ENCODE measurements around the gene ZNF397. TPM values are rescaled to one million over a fixed set of nuclear protein-coding genes. Genes with fewer than 3 reads are reported as not detected.

The ZNF397 gene
- total and polyA plus RNA-seq, 2 of the 13 experiments (the other 11 are each of a cell fraction or from before 2014, with no cell fraction given) = 4.7 to 9.4 TPM

- intact Hi-C loops (cut with micrococcal nuclease; ENCODE audit: unreplicated experiment) (no loop called here), in situ Hi-C loops (cut with HindIII; ENCODE audit: extremely low pct_ligation_motif_present, low pct_unique_long_range_greater_than_20kb) (no loop called here)
- Histone ChIP-seq H3K4me1 (ENCODE audit: insufficient read depth, low read length) (no peaks in the 10 kb centered on the region), H3K27me3 (ENCODE audit: control insufficient read depth in 1 of 2, insufficient read depth in 2 of 2, low read length in 2 of 2) (no peaks in the 10 kb centered on the region), H3K9me3 (ENCODE audit: low read length) (peaks cover 68% of the 10 kb centered on the region), H3K27ac (ENCODE audit: extremely low read length, insufficient read depth, low read length) (no peak overlapping the region), H3K4me2 (ENCODE audit: low read depth, low read length) (no peak overlapping the region), H3K79me2 (ENCODE audit: insufficient read depth, low read length) (peaks cover 10% of the 10 kb centered on the region), H3K9ac (ENCODE audit: insufficient read depth, low read depth, low read length) (no peak overlapping the region), H4K20me1 (ENCODE audit: insufficient read depth, low read length) (no peaks in the 10 kb centered on the region), H2AFZ (ENCODE audit: low read length) (no peak overlapping the region), H3K4me3 (replicated peaks in 1 of 3; ENCODE audit: insufficient read depth in 1 of 3, low read depth in 2 of 3, low read length in 3 of 3) (no peak overlapping the region), H3K36me3 (replicated peaks in 1 of 2; ENCODE audit: control insufficient read depth in 1 of 2, insufficient read depth in 2 of 2, low read length in 2 of 2) (peaks cover 4 to 47% of the 10 kb centered on the region in 2 experiments; a peak in 3 of 5 replicates)
- 97% methylated on average over 4 of the region's 4 CpGs for WGBS (ENCODE audit: low lambda C conversion rate)
- DNase-seq (ENCODE audit: low spot score) = no peak
- BruUV-seq (replicated peaks) = no TSS peak
- CTCF ChIA-PET (ENCODE audit: low intra/inter-chr PET ratio, low total read pairs) = no interaction called here
- no peak for FAIRE-seq
- no peak for ATAC-seq
- POLR2A ChIA-PET = interaction anchor here (2.4 kb wide), 1 partner anchor 14 kb away, joined by 5 read pairs; the partner anchor contains the start of gene ZSCAN30
- TF ChIP-seq ZNF280B (CRISPR knock-in tag; IDR thresholded peaks at IDR 0.05; ENCODE audit: borderline replicate concordance) (no peak), ZNF629 (CRISPR knock-in tag; conservative IDR thresholded peaks at IDR 0.05) (no peak), SMAD9 (CRISPR knock-in tag; IDR thresholded peaks at IDR 0.05) (no peak), IKZF1 (IDR thresholded peaks at IDR 0.05) (no peak), ZBTB21 (CRISPR knock-in tag; IDR thresholded peaks at IDR 0.05) (no peak), ZNF441 (CRISPR knock-in tag; IDR thresholded peaks at IDR 0.05; ENCODE audit: borderline replicate concordance) (no peak), ZBTB37 (CRISPR knock-in tag; IDR thresholded peaks at IDR 0.05) (no peak), ZNF501 (CRISPR knock-in tag; IDR thresholded peaks at IDR 0.05) (no peak), NCOA2 (CRISPR knock-in tag; IDR thresholded peaks at IDR 0.05) (no peak), AKNA (CRISPR knock-in tag; IDR thresholded peaks at IDR 0.05; ENCODE audit: borderline replicate concordance) (no peak), SALL2 (CRISPR knock-in tag; IDR thresholded peaks at IDR 0.05) (no peak), PAF1 (CRISPR knock-in tag; IDR thresholded peaks at IDR 0.05) (no peak), ZNF549 (CRISPR knock-in tag; IDR thresholded peaks at IDR 0.05) (no peak)
Observed at GRCh38 chr18:35303610-35304009, 62.8 kb downstream of the ZNF397 start.

Measured in HepG2 (cell line).